Neuronal stem cell (in vitro differentiated cells): Measurements from ENCODE around the gene C6orf89.

Source experiments
- DNase-seq: peaks from one replicate; pipeline ENCODE4 v3.0.0-alpha.2; 2013; ENCODE audit warnings: low spot score
- H2AFZ ChIP-seq: one replicate; pipeline ENCODE4 v1.6.1; 2013; ENCODE audit warnings: mild to moderate bottlenecking, low read length, inconsistent platforms
- H2AK5ac ChIP-seq: 2 replicates; pipeline ENCODE4 v1.6.1; 2013; ENCODE audit warnings: low read depth, mild to moderate bottlenecking, inconsistent platforms, low read length, moderate library complexity, mixed read lengths
- H2BK120ac ChIP-seq: 2 replicates; pipeline ENCODE4 v1.6.1; 2013; ENCODE audit warnings: low read depth, mild to moderate bottlenecking, inconsistent platforms, low read length, moderate library complexity, mixed read lengths
- H2BK12ac ChIP-seq: one replicate; pipeline ENCODE4 v1.6.1; 2013; ENCODE audit warnings: low read length, inconsistent platforms
- H2BK15ac ChIP-seq: 2 replicates; pipeline ENCODE4 v1.6.1; 2013; ENCODE audit warnings: mild to moderate bottlenecking, low read length, inconsistent platforms, mixed read lengths
- H2BK5ac ChIP-seq: one replicate; pipeline ENCODE4 v1.6.1; 2013; ENCODE audit warnings: inconsistent platforms, mild to moderate bottlenecking, low read length, moderate library complexity
- H3K14ac ChIP-seq: one replicate; pipeline ENCODE4 v1.6.1; 2013; ENCODE audit warnings: low read length, inconsistent platforms
- H3K18ac ChIP-seq: 2 replicates; pipeline ENCODE4 v1.6.1; 2013; ENCODE audit warnings: low read length, inconsistent platforms
- H3K23ac ChIP-seq: 2 replicates; pipeline ENCODE4 v1.6.1; 2013; ENCODE audit warnings: low read depth, mild to moderate bottlenecking, mixed read lengths, low read length, inconsistent platforms; ENCODE audit not compliant: poor library complexity
- H3K27ac ChIP-seq: replicated peaks from 3 replicates; pipeline ENCODE4 v1.5.1; 2013; ENCODE audit warnings: low read length, inconsistent platforms
- H3K27me3 ChIP-seq, 3 experiments: 2 replicates each; pipeline ENCODE4 v1.6.1; 2013; ENCODE audit warnings: low read length in 3 of 3, mild to moderate bottlenecking in 2 of 3, inconsistent platforms in 1 of 3, low read depth in 1 of 3, mixed read lengths in 1 of 3, moderate library complexity in 1 of 3; ENCODE audit not compliant: control insufficient read depth in 3 of 3, insufficient read depth in 3 of 3
- H3K36me3 ChIP-seq, 2 donors: replicated peaks in 1 of 2; 2 replicates each; pipeline ENCODE4 v1.6.1; 2013; ENCODE audit warnings: low read length in 2 of 2; ENCODE audit not compliant: control insufficient read depth in 2 of 2, insufficient read depth in 2 of 2
- H3K4ac ChIP-seq: 2 replicates; pipeline ENCODE4 v1.6.1; 2013; ENCODE audit warnings: inconsistent platforms, mild to moderate bottlenecking, low read length, moderate library complexity
- H3K4me1 ChIP-seq, 2 donors: 1 replicate in 1 of 2; 2 replicates in 1 of 2; pipeline ENCODE4 v1.6.1; 2013; ENCODE audit warnings: low read length in 2 of 2, low read depth in 1 of 2; ENCODE audit not compliant: control insufficient read depth in 2 of 2, insufficient read depth in 1 of 2
- H3K4me2 ChIP-seq: one replicate; pipeline ENCODE4 v1.6.1; 2013; ENCODE audit warnings: mild to moderate bottlenecking, low read length, inconsistent platforms; ENCODE audit not compliant: insufficient read depth, poor library complexity, severe bottlenecking
- H3K4me3 ChIP-seq, 2 donors: 2 replicates each; pipeline ENCODE4 v1.5.1; 2013; ENCODE audit warnings: low read length in 2 of 2, mild to moderate bottlenecking in 2 of 2, inconsistent platforms in 1 of 2, moderate library complexity in 1 of 2
- H3K79me1 ChIP-seq: one replicate; pipeline ENCODE4 v1.6.1; 2013; ENCODE audit warnings: low read depth, mild to moderate bottlenecking, inconsistent platforms, low read length, moderate library complexity
- H3K9ac ChIP-seq: one replicate; pipeline ENCODE4 v1.6.1; 2013; ENCODE audit warnings: mild to moderate bottlenecking, low read depth, low read length, inconsistent platforms; ENCODE audit not compliant: poor library complexity
- H3K9me3 ChIP-seq, 2 donors: replicated peaks in 1 of 2; 2 replicates each; pipeline versions ENCODE3 to v1.6.1; 2013; ENCODE audit warnings: low read length in 2 of 2, mild to moderate bottlenecking in 2 of 2, inconsistent platforms in 1 of 2, low read depth in 1 of 2, mixed read lengths in 1 of 2, moderate library complexity in 1 of 2; ENCODE audit not compliant: control insufficient read depth in 2 of 2, insufficient read depth in 1 of 2
- H4K8ac ChIP-seq: one replicate; pipeline ENCODE4 v1.6.1; 2013; ENCODE audit warnings: low read depth, mild to moderate bottlenecking, inconsistent platforms, low read length, moderate library complexity
- H4K91ac ChIP-seq: one replicate; pipeline ENCODE4 v1.6.1; 2013; ENCODE audit warnings: low read length, low read depth, mild to moderate bottlenecking, inconsistent platforms; ENCODE audit not compliant: poor library complexity
- WGBS, 2 donors: extraction: QIAGEN DNeasy Blood & Tissue Kit; methylation state at CpG; one replicate each; pipeline ENCODE4 v1.1.7; 2013; ENCODE audit warnings: missing lambda C conversion rate in 2 of 2, mixed read lengths in 1 of 2; ENCODE audit not compliant: insufficient read length in 2 of 2, insufficient replicate concordance in 1 of 2; ENCODE audit errors: extremely low coverage in 2 of 2; 5-methylcytosine and 5-hydroxymethylcytosine counted together

C6orf89 gene

DNA sequence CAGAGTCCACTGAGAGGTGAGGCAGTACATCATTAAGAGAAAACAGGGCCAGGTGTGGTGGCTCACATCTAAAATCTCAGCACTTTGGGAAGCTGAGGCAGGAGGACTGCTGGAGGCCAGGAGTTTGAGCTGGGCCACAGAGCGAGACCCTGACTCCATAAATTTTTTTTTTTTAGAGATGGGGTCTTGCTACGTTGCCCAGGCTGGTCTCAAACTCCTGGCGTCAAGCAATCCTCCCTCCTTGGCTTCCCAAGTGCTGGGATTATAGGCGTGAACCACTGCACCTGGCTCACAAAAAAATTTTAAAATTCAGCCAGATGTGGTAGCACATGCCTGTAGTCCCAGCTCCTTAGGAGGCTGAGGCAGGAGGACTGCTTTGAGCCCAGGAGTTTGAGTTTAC is 28.4 kb upstream of the C6orf89 start:
- WGBS, 2 donors = no CpG with 5 or more reads among the region's 4 CpGs

DNA sequence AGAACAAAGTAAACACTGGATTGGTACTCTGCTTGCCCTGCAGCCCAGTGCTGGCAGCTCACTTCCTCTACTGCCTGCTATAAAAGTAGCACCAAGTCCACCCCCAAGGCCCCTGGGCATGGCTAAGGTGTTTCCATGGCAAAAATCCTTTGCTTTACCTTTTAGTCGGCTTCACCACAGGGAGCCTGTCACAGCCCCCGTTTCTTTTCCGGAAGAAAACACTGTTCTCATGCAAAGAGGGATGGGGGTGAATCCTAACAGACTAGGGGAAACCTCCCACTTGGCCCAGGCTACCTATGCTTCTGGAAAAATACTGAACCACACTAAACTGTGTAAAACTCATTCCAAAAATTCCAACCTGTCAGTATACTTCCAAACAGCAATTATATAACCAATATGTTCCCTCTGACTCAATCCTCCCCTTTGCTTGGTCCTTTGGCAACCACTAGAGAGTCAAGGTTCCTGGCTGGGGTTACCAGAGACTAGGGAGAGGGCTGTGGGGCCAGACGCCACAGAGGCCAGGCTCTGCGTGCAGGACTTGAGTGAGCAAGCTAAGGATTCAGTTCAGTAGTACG is 27.3 kb upstream of the C6orf89 start:
- Histone ChIP-seq H3K4me2 (no peak overlapping the region), H3K9me3 (no peaks in the 10 kb centered on the region), H2BK5ac (no peak overlapping the region), H2AFZ (no peak overlapping the region), H3K27ac (no peak overlapping the region), H4K91ac (no peak overlapping the region), H3K23ac (no peak overlapping the region), H3K79me1 (no peaks in the 10 kb centered on the region), H4K8ac (no peak overlapping the region), H2BK120ac (no peak overlapping the region), H3K4ac (no peak overlapping the region), H3K36me3 (peaks cover 12 to 89% of the 10 kb centered on the region in 2 donors), H2BK15ac (no peak overlapping the region), H3K4me1 (peaks cover 6 to 7% of the 10 kb centered on the region in 2 donors), H2AK5ac (no peak overlapping the region), H3K14ac (no peak overlapping the region), H3K27me3 (no peaks in the 10 kb centered on the region), H3K4me3 (no peak overlapping the region), H2BK12ac (no peak overlapping the region), H3K18ac (no peak overlapping the region), H3K9ac (no peak overlapping the region)
- WGBS, 2 donors = no CpG with 5 or more reads among the region's 6 CpGs
- no peak for DNase-seq

More for the DNA sequence above, 28.4 kb upstream of the C6orf89 start:
- no peak overlapping the region for H3K4me2 ChIP-seq
- peaks cover 6 to 7% of the 10 kb centered on the region in 2 donors for H3K4me1 ChIP-seq
- no peak for DNase-seq
- no peak overlapping the region for H3K23ac ChIP-seq
- no peak overlapping the region for H2BK15ac ChIP-seq
- H2BK5ac ChIP-seq = no peak overlapping the region
- no peak overlapping the region for H3K27ac ChIP-seq
- H4K8ac ChIP-seq = no peak overlapping the region
- H3K18ac ChIP-seq = no peak overlapping the region
- H3K14ac ChIP-seq = no peak overlapping the region
- H3K36me3 ChIP-seq = peaks cover 14 to 89% of the 10 kb centered on the region in 2 donors
- H3K9me3 ChIP-seq = no peaks in the 10 kb centered on the region
- H3K9ac ChIP-seq = no peak overlapping the region
- no peak overlapping the region for H2AFZ ChIP-seq
- H4K91ac ChIP-seq = no peak overlapping the region
- no peaks in the 10 kb centered on the region for H3K79me1 ChIP-seq
- no peak overlapping the region for H2AK5ac ChIP-seq
- no peak overlapping the region for H2BK120ac ChIP-seq
- no peaks in the 10 kb centered on the region for H3K27me3 ChIP-seq
- H2BK12ac ChIP-seq = no peak overlapping the region
- no peak overlapping the region for H3K4ac ChIP-seq
- no peak overlapping the region for H3K4me3 ChIP-seq

DNA sequence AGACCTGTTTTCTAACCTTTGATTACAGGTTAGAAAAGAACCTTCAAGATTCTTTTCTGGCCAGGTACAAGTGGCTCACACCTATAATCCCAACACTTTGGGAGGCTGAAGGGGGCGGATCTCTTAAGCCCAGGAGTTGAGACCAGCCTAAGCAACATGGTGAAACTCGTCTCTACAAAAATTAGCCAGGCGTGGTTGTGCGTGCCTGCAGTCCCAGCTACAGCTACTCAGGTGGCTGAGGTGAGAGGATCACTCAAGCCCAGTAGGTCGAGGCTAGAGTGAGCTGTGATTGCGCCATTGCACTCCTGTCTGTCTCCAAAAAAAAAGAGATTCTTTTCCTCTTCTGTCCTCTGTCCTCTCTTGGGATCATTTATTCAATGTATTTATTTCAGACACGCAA is 25.6 kb upstream of the C6orf89 start:
- peaks cover 3% of the 10 kb centered on the region for H3K79me1 ChIP-seq
- no CpG with 5 or more reads among the region's 7 CpGs for WGBS, 2 donors

DNA sequence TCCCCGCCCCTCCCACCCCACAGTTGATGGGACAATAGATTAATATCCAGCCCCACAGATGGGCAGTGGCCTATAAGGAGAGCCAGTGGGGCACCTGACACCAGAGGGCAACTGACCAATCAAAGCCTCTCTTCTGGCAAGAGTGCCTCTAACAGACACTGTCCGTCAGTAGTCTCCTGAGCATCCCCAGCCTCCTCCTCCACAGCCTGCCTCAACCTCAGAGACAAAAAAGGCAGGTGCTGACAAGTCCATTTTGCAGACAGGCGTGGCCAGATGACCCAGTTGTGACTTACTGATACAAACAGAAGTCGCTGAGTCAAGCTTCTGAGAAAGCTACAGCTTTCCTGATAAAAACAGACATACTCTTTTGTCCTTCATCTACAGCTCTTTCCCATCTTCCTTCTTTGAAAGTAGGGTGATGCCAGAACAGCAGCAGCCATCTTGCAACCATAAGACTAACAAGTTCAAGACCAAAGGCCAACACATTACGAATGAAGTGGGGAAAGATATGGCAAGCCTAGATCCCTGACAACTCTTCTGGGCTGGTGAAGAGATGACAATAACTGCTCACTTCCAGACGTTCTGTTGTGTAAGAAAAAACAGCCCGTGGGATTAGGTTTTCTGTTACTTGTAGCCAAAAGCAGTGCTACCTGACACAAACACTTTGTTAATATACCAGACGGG is 23.4 kb upstream of the C6orf89 start:
- H2AK5ac ChIP-seq = no peak overlapping the region
- DNase-seq = no peak
- no CpG with 5 or more reads among the region's 8 CpGs for WGBS, 2 donors

More for the DNA sequence above, 25.6 kb upstream of the C6orf89 start:
- Histone ChIP-seq H2BK15ac (no peak overlapping the region), H3K27me3 (no peaks in the 10 kb centered on the region), H3K4me2 (no peak overlapping the region), H3K36me3 (peaks cover 14 to 89% of the 10 kb centered on the region in 2 donors), H3K14ac (no peak overlapping the region), H3K27ac (no peak overlapping the region), H3K4ac (no peak overlapping the region), H4K8ac (no peak overlapping the region), H4K91ac (no peak overlapping the region), H2BK120ac (no peak overlapping the region), H2BK5ac (no peak overlapping the region), H2AFZ (no peak overlapping the region), H3K9me3 (peaks cover 0 to 2% of the 10 kb centered on the region in 2 donors), H3K4me1 (peaks cover 6 to 11% of the 10 kb centered on the region in 2 donors), H3K4me3 (no peak overlapping the region), H2BK12ac (no peak overlapping the region), H3K23ac (no peak overlapping the region), H2AK5ac (no peak overlapping the region), H3K9ac (no peak overlapping the region), H3K18ac (no peak overlapping the region)
- no peak for DNase-seq

More for the DNA sequence above, 23.4 kb upstream of the C6orf89 start:
- Histone ChIP-seq H2AFZ (no peak overlapping the region), H3K79me1 (peaks cover 3% of the 10 kb centered on the region), H4K8ac (no peak overlapping the region), H3K4me1 (peaks cover 6 to 11% of the 10 kb centered on the region in 2 donors), H2BK12ac (no peak overlapping the region), H3K4me3 (no peak overlapping the region), H3K9ac (no peak overlapping the region), H3K4me2 (no peak overlapping the region), H3K14ac (no peak overlapping the region), H3K36me3 (peaks cover 16 to 89% of the 10 kb centered on the region in 2 donors), H3K23ac (no peak overlapping the region), H2BK120ac (no peak overlapping the region), H3K18ac (no peak overlapping the region), H2BK15ac (no peak overlapping the region), H2BK5ac (no peak overlapping the region), H3K4ac (no peak overlapping the region), H3K9me3 (peaks cover 0 to 2% of the 10 kb centered on the region in 2 donors), H3K27ac (no peak overlapping the region), H4K91ac (no peak overlapping the region), H3K27me3 (no peaks in the 10 kb centered on the region)
